GM19193 (cell line): ENCODE results near the gene EML3.

Experiments
- POLR2A ChIP-seq: IDR thresholded peaks from 4 replicates; pipeline ENCODE4 v1.6.1; 2011; ENCODE audit not compliant: insufficient read depth, insufficient read length; ENCODE audit errors: extremely low read depth

Gene EML3, protein sequence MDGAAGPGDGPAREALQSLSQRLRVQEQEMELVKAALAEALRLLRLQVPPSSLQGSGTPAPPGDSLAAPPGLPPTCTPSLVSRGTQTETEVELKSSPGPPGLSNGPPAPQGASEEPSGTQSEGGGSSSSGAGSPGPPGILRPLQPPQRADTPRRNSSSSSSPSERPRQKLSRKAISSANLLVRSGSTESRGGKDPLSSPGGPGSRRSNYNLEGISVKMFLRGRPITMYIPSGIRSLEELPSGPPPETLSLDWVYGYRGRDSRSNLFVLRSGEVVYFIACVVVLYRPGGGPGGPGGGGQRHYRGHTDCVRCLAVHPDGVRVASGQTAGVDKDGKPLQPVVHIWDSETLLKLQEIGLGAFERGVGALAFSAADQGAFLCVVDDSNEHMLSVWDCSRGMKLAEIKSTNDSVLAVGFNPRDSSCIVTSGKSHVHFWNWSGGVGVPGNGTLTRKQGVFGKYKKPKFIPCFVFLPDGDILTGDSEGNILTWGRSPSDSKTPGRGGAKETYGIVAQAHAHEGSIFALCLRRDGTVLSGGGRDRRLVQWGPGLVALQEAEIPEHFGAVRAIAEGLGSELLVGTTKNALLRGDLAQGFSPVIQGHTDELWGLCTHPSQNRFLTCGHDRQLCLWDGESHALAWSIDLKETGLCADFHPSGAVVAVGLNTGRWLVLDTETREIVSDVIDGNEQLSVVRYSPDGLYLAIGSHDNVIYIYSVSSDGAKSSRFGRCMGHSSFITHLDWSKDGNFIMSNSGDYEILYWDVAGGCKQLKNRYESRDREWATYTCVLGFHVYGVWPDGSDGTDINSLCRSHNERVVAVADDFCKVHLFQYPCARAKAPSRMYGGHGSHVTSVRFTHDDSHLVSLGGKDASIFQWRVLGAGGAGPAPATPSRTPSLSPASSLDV

GRCh38 chr11:62612366-62613290 is at the start of gene EML3, which contains the start of gene ROM1:
TSS of gene EML3 (minus strand) at chr11:62612775. CDS start at chr11:62612457, 318 bp downstream.
TSS of gene ROM1 (plus strand) at chr11:62613257. CDS start at chr11:62613282, 25 bp downstream.
- peak; percentile 13 for TF ChIP-seq POLR2A

DNA sequence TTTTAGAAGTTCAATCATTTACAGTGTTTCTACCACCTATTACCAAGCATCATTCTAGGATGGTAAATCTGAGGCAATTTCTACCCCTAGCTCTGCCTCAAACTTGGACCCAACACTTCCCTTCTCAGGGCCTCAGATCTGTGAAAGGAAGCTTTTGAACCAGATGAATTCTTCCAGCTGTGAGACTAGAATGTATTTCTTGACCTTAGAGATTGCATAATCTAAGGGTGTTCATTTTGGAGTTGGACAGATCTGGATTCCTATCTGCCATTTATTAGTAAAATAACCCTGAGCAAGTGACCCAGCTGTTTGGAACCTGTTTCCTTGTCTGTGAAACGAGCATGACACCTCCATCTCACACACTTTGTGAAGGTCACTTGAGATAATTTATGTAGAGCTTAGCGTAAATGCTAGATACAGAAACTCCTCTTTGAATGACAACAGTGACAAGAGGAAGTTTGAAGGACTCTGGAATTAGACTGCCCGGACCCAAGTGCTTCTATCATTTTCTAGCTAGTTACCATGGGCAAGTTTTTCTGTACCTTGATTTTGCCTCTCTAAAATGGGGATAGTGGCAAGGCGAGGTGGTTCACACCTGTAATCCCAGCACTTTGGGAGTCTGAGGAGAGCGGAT is 44.3 kb upstream of the EML3 start:
- TF ChIP-seq POLR2A = no peak

GRCh38 chr11:62654297-62654696 is 41.7 kb upstream of the EML3 start:
- no peak for TF ChIP-seq POLR2A

GRCh38 chr11:62652161-62653006 is 39.8 kb upstream of the EML3 start:
- TF ChIP-seq POLR2A = no peak

DNA sequence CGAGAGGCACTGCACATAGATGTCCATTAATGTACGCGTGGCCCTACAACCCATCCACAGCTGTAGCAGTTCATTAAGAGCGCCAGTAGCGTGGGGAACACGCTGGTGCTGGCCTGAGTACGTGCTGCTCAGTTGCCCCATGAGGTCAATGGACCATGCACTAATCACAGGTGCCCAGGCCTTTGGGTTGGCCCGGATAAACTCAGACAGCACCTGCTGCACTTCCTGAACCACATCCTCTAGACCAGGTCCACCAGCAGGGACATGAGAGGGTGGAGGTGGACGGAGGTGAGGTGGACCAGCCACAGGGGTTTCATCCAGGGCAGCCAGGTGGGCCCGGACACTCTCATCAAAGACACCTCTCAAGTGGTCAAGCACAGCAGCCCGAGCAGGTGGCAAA is 36.9 kb upstream of the EML3 start:
- peak; percentile 13 for TF ChIP-seq POLR2A

DNA sequence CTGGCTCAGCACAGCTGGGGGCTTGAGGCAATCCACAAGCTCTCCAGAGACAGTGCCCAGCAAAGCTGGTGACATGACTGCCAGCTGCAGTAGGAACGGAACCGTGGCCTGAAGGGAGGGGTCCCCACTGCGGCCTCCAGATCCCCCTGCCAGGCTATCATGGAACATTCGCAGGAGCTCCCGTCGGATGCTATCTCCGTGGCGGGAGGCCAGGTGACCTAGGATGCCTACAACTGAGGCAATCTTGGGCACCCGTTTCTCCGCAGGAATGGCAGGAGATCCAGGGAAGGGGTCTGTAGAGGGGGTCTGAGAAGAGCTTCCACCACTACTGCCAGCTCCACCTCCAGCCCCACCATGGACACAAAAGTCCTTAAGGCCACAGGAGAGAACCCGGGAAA is 36.4 kb upstream of the EML3 start:
- TF ChIP-seq POLR2A = no peak

- no peak for TF ChIP-seq POLR2A
These were observed 35.8 kb upstream of the EML3 start for GRCh38 chr11:62648185-62648966.

- no peak for TF ChIP-seq POLR2A
These were observed 35.0 kb upstream of the EML3 start for GRCh38 chr11:62647609-62648005.

GRCh38 chr11:62646825-62647608 is 34.4 kb upstream of the EML3 start:
- TF ChIP-seq POLR2A = no peak

GRCh38 chr11:62645946-62646824 is 33.6 kb upstream of the EML3 start, which contains the start of gene GANAB:
TSS of gene GANAB (minus strand) at chr11:62646613. CDS start at chr11:62646599, 14 bp downstream.
- TF ChIP-seq POLR2A = peak; percentile 91

- no peak for TF ChIP-seq POLR2A
These were observed 33.0 kb upstream of the EML3 start for GRCh38 chr11:62645671-62645945.
